HepG2 (cell line): ENCODE results near the gene EVI2B. TPM values are rescaled to one million over a fixed set of nuclear protein-coding genes. Genes with fewer than 3 reads are reported as not detected.

Experiments
- ATAC-seq: fragments of 200-7000 bp; cut with Tn5 transposase; 3 replicates; pipeline ENCODE4 v1.9.1; 2020; ENCODE audit warnings: mild to moderate bottlenecking, moderate library complexity
- BruUV-seq: library from RNA; stranded (reverse); fragments of 400-500 nt; replicated peaks from 2 replicates; lab custom pipeline; 2021; lab: Mats Ljungman, UMichigan
- CTCF ChIA-PET: fragments of 300-600 bp; formaldehyde crosslinking; extraction: SDS; loops from one replicate; lab custom pipeline; 2021; ENCODE audit warnings: low total read pairs, inconsistent platforms, low intra/inter-chr PET ratio; lab: Yijun Ruan, JAX
- POLR2A ChIA-PET: fragments of 350-600 bp; sonication (Branson Sonifier 250); formaldehyde crosslinking; loops from one replicate; lab custom pipeline; 2020; ENCODE audit warnings: antibody characterized with exemption, inconsistent platforms; lab: Yijun Ruan, JAX
- DNase-seq: peaks from one replicate; pipeline ENCODE4 v3.0.0-alpha.2; 2015; ENCODE audit warnings: low spot score
- FAIRE-seq: peaks from 3 replicates; lab custom pipeline; 2011; peaks lifted over from hg19 to GRCh38; lab: Jason Lieb, UNC
- H2AFZ ChIP-seq: one replicate; pipeline ENCODE4 v1.6.1; 2011; ENCODE audit warnings: low read length, inconsistent platforms
- H3K27ac ChIP-seq: fragments of 300-600 bp; 3 replicates; pipeline ENCODE4 v1.8.0; 2011; ENCODE audit warnings: mixed run types, mild to moderate bottlenecking, mixed read lengths, low read length, inconsistent platforms; ENCODE audit not compliant: insufficient read depth; ENCODE audit errors: extremely low read length
- H3K27me3 ChIP-seq, 2 experiments: fragments of 200-600 bp in 1 of 2; 2 replicates in 1 of 2; 3 replicates in 1 of 2; pipeline versions ENCODE4 v1.6.0 to v1.8.0; 2011; ENCODE audit warnings: low read length in 2 of 2, mild to moderate bottlenecking in 2 of 2, moderate library complexity in 2 of 2, inconsistent platforms in 1 of 2; ENCODE audit not compliant: insufficient read depth in 2 of 2, control insufficient read depth in 1 of 2
- H3K36me3 ChIP-seq, 2 experiments: fragments of 200-600 bp in 1 of 2; replicated peaks in 1 of 2; 2 replicates in 1 of 2; 3 replicates in 1 of 2; pipeline versions ENCODE4 v1.5.1 to v1.8.0; 2011; ENCODE audit warnings: low read length in 2 of 2, inconsistent platforms in 1 of 2; ENCODE audit not compliant: insufficient read depth in 2 of 2, control insufficient read depth in 1 of 2
- H3K4me1 ChIP-seq: 2 replicates; pipeline ENCODE4 v1.5.1; 2012; ENCODE audit warnings: low read length, inconsistent platforms; ENCODE audit not compliant: insufficient read depth
- H3K4me2 ChIP-seq: 2 replicates; pipeline ENCODE4 v1.6.0; 2011; ENCODE audit warnings: low read depth, low read length, inconsistent platforms
- H3K4me3 ChIP-seq, 3 experiments: fragments of 200-600 bp in 1 of 3; sonication (generic), shearing (Covaris generic) in 1 of 3; replicated peaks in 1 of 3; 2 replicates each; pipeline ENCODE4 v1.5.1; 2011 to 2016; ENCODE audit warnings: low read length in 3 of 3, inconsistent platforms in 2 of 3, low read depth in 2 of 3, mild to moderate bottlenecking in 2 of 3, control low read depth in 1 of 3, mixed read lengths in 1 of 3; ENCODE audit not compliant: insufficient read depth in 1 of 3
- H3K79me2 ChIP-seq: one replicate; pipeline ENCODE4 v1.6.1; 2011; ENCODE audit warnings: low read length, inconsistent platforms; ENCODE audit not compliant: insufficient read depth
- H3K9ac ChIP-seq: 2 replicates; pipeline ENCODE4 v1.6.0; 2011; ENCODE audit warnings: mild to moderate bottlenecking, low read depth, low read length, inconsistent platforms; ENCODE audit not compliant: insufficient read depth
- H3K9me3 ChIP-seq: 2 replicates; pipeline ENCODE4 v1.5.1; 2012; ENCODE audit warnings: mild to moderate bottlenecking, low read length
- H4K20me1 ChIP-seq: 2 replicates; pipeline ENCODE4 v1.6.0; 2011; ENCODE audit warnings: inconsistent platforms, mild to moderate bottlenecking, low read length, moderate library complexity; ENCODE audit not compliant: insufficient read depth
- GATAD2A ChIP-seq: IDR thresholded peaks from 2 replicates; pipeline ENCODE4 v1.6.1; 2016
- HNRNPLL ChIP-seq: fragments of 200-400 bp; formaldehyde crosslinking; IDR thresholded peaks from 2 replicates; pipeline ENCODE4 v1.6.1; 2017; ENCODE audit warnings: mild to moderate bottlenecking, low read depth, low read length; ENCODE audit not compliant: poor library complexity, severe bottlenecking
- HOXD1 ChIP-seq: sonication (generic); formaldehyde crosslinking; IDR thresholded peaks from 2 replicates; pipeline ENCODE4 v1.5.0; 2020; ENCODE audit warnings: missing genetic modification reagents
- MNT ChIP-seq: fragments of 450-650 bp; IDR thresholded peaks from 2 replicates; pipeline ENCODE4 v1.6.1; 2016
- PRMT3 ChIP-seq: sonication (generic); formaldehyde crosslinking; IDR thresholded peaks from 2 replicates; pipeline ENCODE4 v1.8.1; 2022; ENCODE audit warnings: low read depth, mild to moderate bottlenecking, moderate library complexity, missing genetic modification reagents, borderline replicate concordance
- RNF2 ChIP-seq: fragments of 450-650 bp; conservative IDR thresholded peaks from 2 replicates; pipeline ENCODE4 v1.6.1; 2016; ENCODE audit warnings: low read depth
- SYNCRIP ChIP-seq: fragments of 200-400 bp; formaldehyde crosslinking; IDR thresholded peaks from 2 replicates; pipeline ENCODE4 v1.6.1; 2018; ENCODE audit warnings: mild to moderate bottlenecking, low read depth, low read length; ENCODE audit not compliant: insufficient read depth
- ZNF556 ChIP-seq: sonication (generic); formaldehyde crosslinking; IDR thresholded peaks from 2 replicates; pipeline ENCODE4 v1.4.0; 2020; ENCODE audit warnings: mild to moderate bottlenecking, missing genetic modification reagents, borderline replicate concordance
- ZNF607 ChIP-seq: sonication (generic); formaldehyde crosslinking; IDR thresholded peaks from 2 replicates; pipeline ENCODE4 v1.5.1; 2020; ENCODE audit warnings: missing genetic modification reagents, mild to moderate bottlenecking, borderline replicate concordance
- ZNF670 ChIP-seq: sonication (generic); formaldehyde crosslinking; IDR thresholded peaks from 2 replicates; pipeline ENCODE4 v1.8.0; 2022; ENCODE audit warnings: mild to moderate bottlenecking, missing genetic modification reagents, borderline replicate concordance
- WGBS: methylation state at CpG from one replicate; pipeline ENCODE4 v1.1.6; 2017; ENCODE audit warnings: low lambda C conversion rate; 5-methylcytosine and 5-hydroxymethylcytosine counted together
- in situ Hi-C: cut with HindIII; loops from 2 replicates; pipeline ENCODE4 v1.10.0; 2017; ENCODE audit warnings: low pct_unique_long_range_greater_than_20kb; ENCODE audit not compliant: extremely low pct_ligation_motif_present
- intact Hi-C: fragments of 100-400 bp; cut with micrococcal nuclease; formaldehyde crosslinking; loops from one replicate; pipeline ENCODE4 v1.10.0; 2022; ENCODE audit not compliant: unreplicated experiment
- polyA plus RNA-seq, 8 experiments: library from polyadenylated mRNA; depleted of rRNA in 3 of 8; stranded (reverse) in 7 of 8; unstranded in 1 of 8; fragments of >200 nt; fragmentation: Illumina TruSeq in 4 of 8; extraction: Trizol in 4 of 8; gene quantifications; 2 replicates each; pipeline versions ENCODE4 v1.2.1 to v1.2.3, GENCODE V29; 2011 to 2016; ENCODE audit warnings: low read depth in 4 of 8, missing spikeins in 1 of 8, mixed read lengths in 1 of 8; ENCODE audit not compliant: insufficient read depth in 1 of 8
- total RNA-seq, 5 experiments: library from RNA; depleted of rRNA; stranded (reverse); fragments of >200 nt; fragmentation: Illumina TruSeq; extraction: Trizol; gene quantifications; 2 replicates each; pipeline ENCODE4 v1.2.3, GENCODE V29; 2016; ENCODE audit warnings: low read depth in 1 of 5
- TF ChIP-seq, protein P1 (sequence below), 2 experiments: sonication (generic) in 1 of 2; formaldehyde crosslinking in 1 of 2; IDR thresholded peaks; 2 replicates each; pipeline versions ENCODE4 v1.6.1 to v1.9.0; 2014 to 2022; ENCODE audit warnings: antibody characterized with exemption in 1 of 2, borderline replicate concordance in 1 of 2, inconsistent platforms in 1 of 2, low read depth in 1 of 2, missing genetic modification reagents in 1 of 2

EVI2B gene
- total and polyA plus RNA-seq, 2 of the 13 experiments (the other 11 are each of a cell fraction or from before 2014, with no cell fraction given), result not detected

- Histone ChIP-seq H3K36me3 (no peaks in the 10 kb centered on the region; a peak in 1 of 5 replicates), H2AFZ (no peak within 1 kb of the TSS), H3K9ac (no peak within 1 kb of the TSS), H3K79me2 (no peaks in the 10 kb centered on the region), H3K27me3 (no peaks in the 10 kb centered on the region), H3K27ac (no peak within 1 kb of the TSS)
- ChIA-PET POLR2A (no interaction called here), CTCF (no interaction called here)
- BruUV-seq, result no TSS peak
- intact Hi-C loops, result no loop called here
- WGBS, result 97% methylated on average over 7 of the region's 7 CpGs
- no peak for ATAC-seq
- no peak for TF ChIP-seq HNRNPLL
- TF ChIP-seq GATAD2A, result no peak
- TF ChIP-seq ZNF556 (CRISPR knock-in tag), result no peak
- TF ChIP-seq ZNF607 (CRISPR knock-in tag), result no peak
- TF ChIP-seq, all 625 proteins: peak for 0
- DNase-seq, result no peak
- H3K4me1 ChIP-seq, result no peaks in the 10 kb centered on the region
- H3K4me2 ChIP-seq, result no peak within 1 kb of the TSS
- no peak within 1 kb of the TSS for H3K4me3 ChIP-seq
- in situ Hi-C loops, result no loop called here
- no peaks in the 10 kb centered on the region for H4K20me1 ChIP-seq
- no peak for FAIRE-seq
- no peaks in the 10 kb centered on the region for H3K9me3 ChIP-seq
Measured at GRCh38 chr17:31297090-31297489, 16.8 kb downstream of the EVI2B start, which contains the start of gene OMG. TSS of gene OMG (minus strand) at chr17:31297239. CDS start at chr17:31296331, 908 bp downstream.

GRCh38 chr17:31296142-31296541 is 17.7 kb downstream of the EVI2B start:
- FAIRE-seq (no peak), ATAC-seq (no peak), DNase-seq (no peak)
- ChIA-PET CTCF (no interaction called here), POLR2A (no interaction called here)
- H3K9me3 ChIP-seq, result no peaks in the 10 kb centered on the region
- H3K79me2 ChIP-seq, result no peaks in the 10 kb centered on the region
- no TSS peak for BruUV-seq
- 93% methylated on average over 2 of the region's 2 CpGs for WGBS
- H3K9ac ChIP-seq, result no peak overlapping the region
- H3K27ac ChIP-seq, result no peak overlapping the region
- H3K4me2 ChIP-seq, result no peak overlapping the region
- intact Hi-C loops, result no loop called here
- H3K4me3 ChIP-seq, result no peak overlapping the region
- H3K27me3 ChIP-seq, result no peaks in the 10 kb centered on the region
- in situ Hi-C loops, result no loop called here
- no peaks in the 10 kb centered on the region for H3K4me1 ChIP-seq
- H4K20me1 ChIP-seq, result no peaks in the 10 kb centered on the region
- no peaks in the 10 kb centered on the region; a peak in 2 of 5 replicates for H3K36me3 ChIP-seq
- H2AFZ ChIP-seq, result no peak overlapping the region
- TF ChIP-seq PRMT3 (CRISPR knock-in tag) (no peak), MNT (no peak), HOXD1 (no peak), ZNF670 (CRISPR knock-in tag) (no peak), RNF2 (no peak), SYNCRIP (no peak)
- TF ChIP-seq, protein P1, sequence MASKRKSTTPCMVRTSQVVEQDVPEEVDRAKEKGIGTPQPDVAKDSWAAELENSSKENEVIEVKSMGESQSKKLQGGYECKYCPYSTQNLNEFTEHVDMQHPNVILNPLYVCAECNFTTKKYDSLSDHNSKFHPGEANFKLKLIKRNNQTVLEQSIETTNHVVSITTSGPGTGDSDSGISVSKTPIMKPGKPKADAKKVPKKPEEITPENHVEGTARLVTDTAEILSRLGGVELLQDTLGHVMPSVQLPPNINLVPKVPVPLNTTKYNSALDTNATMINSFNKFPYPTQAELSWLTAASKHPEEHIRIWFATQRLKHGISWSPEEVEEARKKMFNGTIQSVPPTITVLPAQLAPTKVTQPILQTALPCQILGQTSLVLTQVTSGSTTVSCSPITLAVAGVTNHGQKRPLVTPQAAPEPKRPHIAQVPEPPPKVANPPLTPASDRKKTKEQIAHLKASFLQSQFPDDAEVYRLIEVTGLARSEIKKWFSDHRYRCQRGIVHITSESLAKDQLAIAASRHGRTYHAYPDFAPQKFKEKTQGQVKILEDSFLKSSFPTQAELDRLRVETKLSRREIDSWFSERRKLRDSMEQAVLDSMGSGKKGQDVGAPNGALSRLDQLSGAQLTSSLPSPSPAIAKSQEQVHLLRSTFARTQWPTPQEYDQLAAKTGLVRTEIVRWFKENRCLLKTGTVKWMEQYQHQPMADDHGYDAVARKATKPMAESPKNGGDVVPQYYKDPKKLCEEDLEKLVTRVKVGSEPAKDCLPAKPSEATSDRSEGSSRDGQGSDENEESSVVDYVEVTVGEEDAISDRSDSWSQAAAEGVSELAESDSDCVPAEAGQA (IDR thresholded peaks at IDR 0.05; ENCODE audit: low read depth), result no peak
- TF ChIP-seq, protein P1 (CRISPR knock-in tag; IDR thresholded peaks at IDR 0.05; ENCODE audit: borderline replicate concordance), result no peak
